ENCODE results near the gene LRRFIP1. TPM values are rescaled to one million over a fixed set of nuclear protein-coding genes. Genes with fewer than 3 reads are reported as not detected.

The LRRFIP1 gene
- total and polyA plus RNA-seq, 2 of the 13 experiments (the other 11 are each of a cell fraction or from before 2014, with no cell fraction given): 15.9 to 40.5 TPM

DNA sequence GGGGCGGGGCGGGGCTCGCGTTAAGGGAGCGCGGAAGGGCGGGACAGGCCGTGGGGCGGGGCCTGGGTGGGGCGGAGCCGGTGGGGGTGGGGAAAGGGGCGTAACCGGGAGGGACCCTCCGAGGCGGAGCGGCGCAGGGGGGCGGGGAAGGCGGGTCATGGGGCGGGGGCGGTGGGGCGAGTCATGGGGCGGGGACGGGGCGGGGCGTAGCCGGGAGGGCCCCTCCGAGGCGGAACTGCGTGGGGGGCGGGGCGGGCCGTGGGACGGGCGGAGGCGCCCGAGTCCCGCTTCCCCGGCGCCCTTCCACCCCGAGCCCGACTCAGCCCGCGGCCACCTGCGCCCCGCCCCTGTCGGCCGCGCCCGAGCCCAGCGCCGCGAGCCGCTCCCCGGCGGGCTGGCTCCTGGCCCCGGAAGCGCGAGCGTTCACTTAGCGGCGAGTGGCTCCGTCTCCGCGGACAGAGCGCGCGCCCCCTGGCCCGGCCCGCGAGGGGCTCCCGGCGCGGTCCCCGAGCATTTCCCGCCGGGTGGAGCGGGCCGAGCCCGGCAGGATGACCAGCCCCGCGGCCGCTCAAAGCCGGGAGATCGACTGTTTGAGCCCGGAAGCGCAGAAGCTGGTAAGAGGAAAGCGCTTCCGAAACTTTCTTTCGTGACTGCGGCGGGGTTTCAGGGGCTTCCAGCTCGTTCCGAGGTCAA lies 64.7 kb downstream of the LRRFIP1 start (continued):
- TF ChIP-seq KLF6 (CRISPR knock-in tag; IDR thresholded peaks at IDR 0.05) (peak; percentile 47; the same call in 1 of the 2 replicates), BRD4 (CRISPR knock-in tag; IDR thresholded peaks at IDR 0.05) (no peak), JUND (CRISPR knock-in tag; IDR thresholded peaks at IDR 0.05) (no peak), REST (IDR thresholded peaks at IDR 0.05; ENCODE audit: borderline replicate concordance in 1 of 2, low read depth in 1 of 2, low read length in 2 of 2) (no peak), EED (CRISPR knock-in tag; IDR thresholded peaks at IDR 0.05) (no peak), PRPF4 (IDR thresholded peaks at IDR 0.05; ENCODE audit: low read depth, low read length, poor library complexity, severe bottlenecking) (no peak), CENPT (CRISPR knock-in tag; IDR thresholded peaks at IDR 0.05; ENCODE audit: low read depth) (peak; percentile 21; the same call in 1 of the 2 replicates), POLR2G (IDR thresholded peaks at IDR 0.05; ENCODE audit: low read depth, low read length) (peak; percentile 66), MIXL1 (CRISPR knock-in tag; IDR thresholded peaks at IDR 0.05) (no peak), YY1 (IDR thresholded peaks at IDR 0.05; ENCODE audit: insufficient read depth, insufficient replicate concordance, low read depth, low read length) (peak; percentile 47), ATF7-NPFF (CRISPR knock-in tag; IDR thresholded peaks at IDR 0.05; ENCODE audit: low read depth) (peak; percentile 21; the same call in 1 of the 2 replicates), HOXA3 (CRISPR knock-in tag; IDR thresholded peaks at IDR 0.05) (peak; percentile 61; the same call in 1 of the 2 replicates), ZNF644 (CRISPR knock-in tag; IDR thresholded peaks at IDR 0.05; ENCODE audit: low read depth) (no peak), CREM (IDR thresholded peaks at IDR 0.05) (no peak), CREM (CRISPR knock-in tag; IDR thresholded peaks at IDR 0.05) (no peak), SIN3A (IDR thresholded peaks at IDR 0.05; ENCODE audit: borderline replicate concordance, low read depth, low read length) (0 out of 2 replicates have a peak, but pooled peaks have one; percentile 14), HNRNPL (IDR thresholded peaks at IDR 0.05; ENCODE audit: low read depth, low read length) (no peak), KDM5A (IDR thresholded peaks at IDR 0.05; ENCODE audit: borderline replicate concordance, low read length) (no peak)
- TF ChIP-seq, protein P1, sequence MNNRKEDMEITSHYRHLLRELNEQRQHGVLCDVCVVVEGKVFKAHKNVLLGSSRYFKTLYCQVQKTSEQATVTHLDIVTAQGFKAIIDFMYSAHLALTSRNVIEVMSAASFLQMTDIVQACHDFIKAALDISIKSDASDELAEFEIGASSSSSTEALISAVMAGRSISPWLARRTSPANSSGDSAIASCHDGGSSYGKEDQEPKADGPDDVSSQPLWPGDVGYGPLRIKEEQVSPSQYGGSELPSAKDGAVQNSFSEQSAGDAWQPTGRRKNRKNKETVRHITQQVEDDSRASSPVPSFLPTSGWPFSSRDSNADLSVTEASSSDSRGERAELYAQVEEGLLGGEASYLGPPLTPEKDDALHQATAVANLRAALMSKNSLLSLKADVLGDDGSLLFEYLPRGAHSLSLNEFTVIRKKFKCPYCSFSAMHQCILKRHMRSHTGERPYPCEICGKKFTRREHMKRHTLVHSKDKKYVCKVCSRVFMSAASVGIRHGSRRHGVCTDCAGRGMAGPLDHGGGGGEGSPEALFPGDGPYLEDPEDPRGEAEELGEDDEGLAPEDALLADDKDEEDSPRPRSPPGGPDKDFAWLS (CRISPR knock-in tag; IDR thresholded peaks at IDR 0.05; ENCODE audit: borderline replicate concordance): no peak
- TF ChIP-seq, protein P2, sequence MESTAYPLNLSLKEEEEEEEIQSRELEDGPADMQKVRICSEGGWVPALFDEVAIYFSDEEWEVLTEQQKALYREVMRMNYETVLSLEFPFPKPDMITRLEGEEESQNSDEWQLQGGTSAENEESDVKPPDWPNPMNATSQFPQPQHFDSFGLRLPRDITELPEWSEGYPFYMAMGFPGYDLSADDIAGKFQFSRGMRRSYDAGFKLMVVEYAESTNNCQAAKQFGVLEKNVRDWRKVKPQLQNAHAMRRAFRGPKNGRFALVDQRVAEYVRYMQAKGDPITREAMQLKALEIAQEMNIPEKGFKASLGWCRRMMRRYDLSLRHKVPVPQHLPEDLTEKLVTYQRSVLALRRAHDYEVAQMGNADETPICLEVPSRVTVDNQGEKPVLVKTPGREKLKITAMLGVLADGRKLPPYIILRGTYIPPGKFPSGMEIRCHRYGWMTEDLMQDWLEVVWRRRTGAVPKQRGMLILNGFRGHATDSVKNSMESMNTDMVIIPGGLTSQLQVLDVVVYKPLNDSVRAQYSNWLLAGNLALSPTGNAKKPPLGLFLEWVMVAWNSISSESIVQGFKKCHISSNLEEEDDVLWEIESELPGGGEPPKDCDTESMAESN (CRISPR knock-in tag; conservative IDR thresholded peaks at IDR 0.05): peak; percentile 66
- TF ChIP-seq, protein P3, sequence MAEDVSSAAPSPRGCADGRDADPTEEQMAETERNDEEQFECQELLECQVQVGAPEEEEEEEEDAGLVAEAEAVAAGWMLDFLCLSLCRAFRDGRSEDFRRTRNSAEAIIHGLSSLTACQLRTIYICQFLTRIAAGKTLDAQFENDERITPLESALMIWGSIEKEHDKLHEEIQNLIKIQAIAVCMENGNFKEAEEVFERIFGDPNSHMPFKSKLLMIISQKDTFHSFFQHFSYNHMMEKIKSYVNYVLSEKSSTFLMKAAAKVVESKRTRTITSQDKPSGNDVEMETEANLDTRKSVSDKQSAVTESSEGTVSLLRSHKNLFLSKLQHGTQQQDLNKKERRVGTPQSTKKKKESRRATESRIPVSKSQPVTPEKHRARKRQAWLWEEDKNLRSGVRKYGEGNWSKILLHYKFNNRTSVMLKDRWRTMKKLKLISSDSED (CRISPR knock-in tag; IDR thresholded peaks at IDR 0.05): 0 out of 2 replicates have a peak, but pooled peaks have one; percentile 4

Data from HepG2 (cell line).